ACC112 (cell line): ENCODE data around the gene ANXA2R.
A peak's percentile ranks its signal among the peaks of the same experiment; 100 is the strongest.
"Not testable (repeated sequence)": the region's sequence is repeated elsewhere in the genome, so short reads cannot be mapped to it uniquely, and the experiment has no call there.

Experiments
- H2AFZ ChIP-seq: fragments of 200-600 bp; sonication (generic); one replicate; pipeline ENCODE4 v1.6.0; 2017; ENCODE audit warnings: antibody characterized with exemption, low read length; ENCODE audit not compliant: unreplicated experiment
- H3K27ac ChIP-seq: fragments of 200-600 bp; sonication (generic); 2 replicates; pipeline ENCODE4 v1.5.1; 2014; ENCODE audit warnings: low read depth, mild to moderate bottlenecking, antibody characterized with exemption, low read length, moderate library complexity
- H3K27me3 ChIP-seq: fragments of 200-600 bp; sonication (generic); 2 replicates; pipeline ENCODE4 v1.6.1; 2014; ENCODE audit warnings: mild to moderate bottlenecking, antibody characterized with exemption, low read length, moderate library complexity, mixed read lengths; ENCODE audit not compliant: insufficient read depth
- H3K36me3 ChIP-seq: fragments of 200-600 bp; sonication (generic); 2 replicates; pipeline ENCODE4 v1.6.1; 2016; ENCODE audit warnings: mild to moderate bottlenecking, antibody characterized with exemption, low read length, moderate library complexity, mixed read lengths; ENCODE audit not compliant: insufficient read depth
- H3K4me1 ChIP-seq: fragments of 200-600 bp; sonication (generic); one replicate; pipeline ENCODE4 v1.6.1; 2016; ENCODE audit warnings: low read length, mixed read lengths; ENCODE audit not compliant: insufficient read depth, unreplicated experiment, control insufficient read depth
- H3K4me3 ChIP-seq: fragments of 200-600 bp; sonication (generic); 2 replicates; pipeline ENCODE4 v1.5.1; 2014; ENCODE audit warnings: mild to moderate bottlenecking, low read depth, low read length
- H3K79me2 ChIP-seq: fragments of 200-600 bp; sonication (generic); one replicate; pipeline ENCODE4 v1.6.0; 2016; ENCODE audit warnings: low read length; ENCODE audit not compliant: control insufficient read depth, unreplicated experiment, insufficient read depth

The ANXA2R gene

GRCh38 chr5:43073597-43074546 is 33.8 kb upstream of the ANXA2R start:
- Histone ChIP-seq H3K27me3 (no peaks in the 10 kb centered on the region), H3K36me3 (peaks cover 11% of the 10 kb centered on the region), H3K4me1 (peaks cover 14% of the 10 kb centered on the region), H3K4me3 (no peak overlapping the region), H3K27ac (no peak overlapping the region), H3K79me2 (peaks cover 32% of the 10 kb centered on the region), H2AFZ (no peak overlapping the region)

- peak overlapping the region; percentile 91 for H3K4me3 ChIP-seq
- H3K4me1 ChIP-seq, H2AFZ ChIP-seq, H3K27me3 ChIP-seq, H3K27ac ChIP-seq: not testable (repeated sequence)
- peaks cover 11% of the 10 kb centered on the region; the same call in 1 of the 2 replicates for H3K36me3 ChIP-seq
- H3K79me2 ChIP-seq = peaks cover 55% of the 10 kb centered on the region
Observed at GRCh38 chr5:43069401-43069720, 29.2 kb upstream of the ANXA2R start.

GRCh38 chr5:43068037-43068436 is 27.9 kb upstream of the ANXA2R start:
- no peak overlapping the region for H2AFZ ChIP-seq
- H3K27ac ChIP-seq = peak overlapping the region; percentile 92
- peaks cover 67% of the 10 kb centered on the region for H3K79me2 ChIP-seq
- H3K4me3 ChIP-seq = peak overlapping the region; percentile 91
- peaks cover 11% of the 10 kb centered on the region; the same call in 1 of the 2 replicates for H3K36me3 ChIP-seq
- peaks cover 20% of the 10 kb centered on the region for H3K4me1 ChIP-seq
- H3K27me3 ChIP-seq = no peaks in the 10 kb centered on the region

- Histone ChIP-seq H3K79me2 (peaks cover 68% of the 10 kb centered on the region), H3K27ac (peak overlapping the region; percentile 92), H3K4me3 (peak overlapping the region; percentile 91), H3K4me1 (peaks cover 20% of the 10 kb centered on the region), H3K27me3 (no peaks in the 10 kb centered on the region), H2AFZ (peak overlapping the region; percentile 60), H3K36me3 (peaks cover 11% of the 10 kb centered on the region; the same call in 1 of the 2 replicates)
Observed at GRCh38 chr5:43066799-43067741, 27.0 kb upstream of the ANXA2R start.

GRCh38 chr5:43065948-43066798 is 26.1 kb upstream of the ANXA2R start:
- Histone ChIP-seq H3K4me3 (peak overlapping the region; percentile 91), H2AFZ (peak overlapping the region; percentile 60), H3K27me3 (no peaks in the 10 kb centered on the region), H3K36me3 (peaks cover 8% of the 10 kb centered on the region; the same call in 1 of the 2 replicates), H3K27ac (peak overlapping the region; percentile 92), H3K79me2 (peaks cover 74% of the 10 kb centered on the region), H3K4me1 (peaks cover 25% of the 10 kb centered on the region)

GRCh38 chr5:43065387-43065947 is 25.3 kb upstream of the ANXA2R start:
- H3K4me1 ChIP-seq = peaks cover 25% of the 10 kb centered on the region
- peak overlapping the region; percentile 41 for H2AFZ ChIP-seq
- peak overlapping the region; percentile 92 for H3K27ac ChIP-seq
- H3K36me3 ChIP-seq = peaks cover under 1% of the 10 kb centered on the region
- H3K79me2 ChIP-seq = peaks cover 73% of the 10 kb centered on the region
- peak overlapping the region; percentile 91 for H3K4me3 ChIP-seq
- H3K27me3 ChIP-seq = no peaks in the 10 kb centered on the region

GRCh38 chr5:43063721-43064171 is 23.6 kb upstream of the ANXA2R start:
- peak overlapping the region; percentile 92 for H3K27ac ChIP-seq
- no peaks in the 10 kb centered on the region for H3K27me3 ChIP-seq
- peaks cover 62% of the 10 kb centered on the region for H3K79me2 ChIP-seq
- peak overlapping the region; percentile 17 for H2AFZ ChIP-seq
- H3K36me3 ChIP-seq = no peaks in the 10 kb centered on the region; the same call in 1 of the 2 replicates
- peak overlapping the region; percentile 62 for H3K4me3 ChIP-seq
- peaks cover 23% of the 10 kb centered on the region for H3K4me1 ChIP-seq

GRCh38 chr5:43061352-43062075 is 21.4 kb upstream of the ANXA2R start:
- Histone ChIP-seq H3K36me3 (no peaks in the 10 kb centered on the region; the same call in 1 of the 2 replicates), H2AFZ (no peak overlapping the region), H3K27ac (no peak overlapping the region), H3K4me3 (no peak overlapping the region), H3K4me1 (peaks cover 16% of the 10 kb centered on the region), H3K27me3 (no peaks in the 10 kb centered on the region), H3K79me2 (peaks cover 45% of the 10 kb centered on the region)

- not testable (repeated sequence) for H3K27me3 ChIP-seq, H2AFZ ChIP-seq, H3K27ac ChIP-seq, H3K36me3 ChIP-seq, H3K4me3 ChIP-seq
- H3K79me2 ChIP-seq = peaks cover 34% of the 10 kb centered on the region
- peaks cover 16% of the 10 kb centered on the region for H3K4me1 ChIP-seq
Observed at GRCh38 chr5:43060020-43060419, 19.9 kb upstream of the ANXA2R start.
